ENCODE results near the gene WTIP.
"Not testable (repeated sequence)": the region's sequence is repeated elsewhere in the genome, so short reads cannot be mapped to it uniquely, and the experiment has no call there.

Gene WTIP

GRCh38 chr19:34504273-34504808, 22.8 kb downstream of the WTIP start:
- DNase-seq = no peak

- DNase-seq = no peak
Measured at GRCh38 chr19:34504809-34505291, 23.3 kb downstream of the WTIP start.

- DNase-seq = no peak
Measured at GRCh38 chr19:34505321-34506025, 23.9 kb downstream of the WTIP start.

GRCh38 chr19:34506026-34506370, 24.4 kb downstream of the WTIP start:
- DNase-seq = no peak

GRCh38 chr19:34507414-34508067, 26.0 kb downstream of the WTIP start:
- DNase-seq = no peak

GRCh38 chr19:34508540-34508939, 27.0 kb downstream of the WTIP start:
- DNase-seq = no peak

- DNase-seq = not testable (repeated sequence)
Measured at GRCh38 chr19:34510904-34511303, 29.3 kb downstream of the WTIP start.

- DNase-seq = no peak
Measured at GRCh38 chr19:34512254-34512822, 30.8 kb downstream of the WTIP start.

- no peak for DNase-seq
Measured at GRCh38 chr19:34513767-34514166, 32.2 kb downstream of the WTIP start.

GRCh38 chr19:34519602-34520001, 38.0 kb downstream of the WTIP start:
- no peak for DNase-seq

GRCh38 chr19:34523408-34523807, 41.9 kb downstream of the WTIP start:
- DNase-seq = no peak

GRCh38 chr19:34525001-34525400, 43.4 kb downstream of the WTIP start:
- no peak for DNase-seq

GRCh38 chr19:34534206-34534605, 52.6 kb downstream of the WTIP start:
- DNase-seq = no peak

GRCh38 chr19:34539396-34539795, 57.8 kb downstream of the WTIP start:
- no peak for DNase-seq

- no peak for DNase-seq
Measured at GRCh38 chr19:34540811-34541557, 59.4 kb downstream of the WTIP start.

GRCh38 chr19:34549833-34550232, 68.3 kb downstream of the WTIP start:
- no peak for DNase-seq

- DNase-seq = peak; percentile 76
Measured at GRCh38 chr19:34555447-34555846, 73.9 kb downstream of the WTIP start.

GRCh38 chr19:34556488-34556887, 74.9 kb downstream of the WTIP start:
- DNase-seq = peak; percentile 77

GRCh38 chr19:34559045-34559444, 77.5 kb downstream of the WTIP start:
- no peak for DNase-seq

GRCh38 chr19:34560229-34560628, 78.7 kb downstream of the WTIP start:
- no peak for DNase-seq

Measured in DMS53 (cell line).